Loucy (cell line): ENCODE data around the gene ADAMTS15.

ENCODE experiments used
- H2AFZ ChIP-seq: fragments of 200-600 bp; sonication (generic); 2 replicates; pipeline ENCODE4 v1.6.0; 2016; ENCODE audit warnings: antibody characterized with exemption, mild to moderate bottlenecking, low read length, moderate library complexity
- H3F3A ChIP-seq: fragments of 200-600 bp; 2 replicates; pipeline ENCODE4 v1.6.0; 2016; ENCODE audit warnings: antibody characterized with exemption, low read depth, mild to moderate bottlenecking
- H3K27me3 ChIP-seq: fragments of 200-600 bp; sonication (generic); 2 replicates; pipeline ENCODE4 v1.6.1; 2014; ENCODE audit warnings: low read length, mild to moderate bottlenecking; ENCODE audit not compliant: insufficient read depth, poor library complexity, severe bottlenecking
- H3K36me3 ChIP-seq: fragments of 200-600 bp; sonication (generic); 2 replicates; pipeline ENCODE4 v1.6.1; 2016; ENCODE audit warnings: low read length; ENCODE audit not compliant: insufficient read depth
- H3K4me1 ChIP-seq: fragments of 200-600 bp; sonication (generic); 2 replicates; pipeline ENCODE4 v1.5.1; 2014; ENCODE audit warnings: low read length, mild to moderate bottlenecking; ENCODE audit not compliant: insufficient read depth, poor library complexity, severe bottlenecking
- H3K4me2 ChIP-seq: fragments of 200-600 bp; sonication (generic); 2 replicates; pipeline ENCODE4 v1.6.0; 2014; ENCODE audit warnings: antibody characterized with exemption, low read length, low read depth, mild to moderate bottlenecking; ENCODE audit not compliant: poor library complexity, severe bottlenecking
- H3K4me3 ChIP-seq: fragments of 200-600 bp; sonication (generic); 2 replicates; pipeline ENCODE4 v1.5.1; 2014; ENCODE audit warnings: low read length, mild to moderate bottlenecking, mixed read lengths; ENCODE audit not compliant: poor library complexity, severe bottlenecking
- H3K79me2 ChIP-seq: fragments of 200-600 bp; sonication (generic); 2 replicates; pipeline ENCODE4 v1.6.1; 2014; ENCODE audit warnings: low read length; ENCODE audit not compliant: insufficient read depth
- H3K9ac ChIP-seq: fragments of 200-600 bp; sonication (generic); 2 replicates; pipeline ENCODE4 v1.6.0; 2014; ENCODE audit warnings: mild to moderate bottlenecking, low read depth, low read length, moderate library complexity; ENCODE audit not compliant: poor library complexity, severe bottlenecking
- H3K9me2 ChIP-seq: fragments of 200-600 bp; sonication (generic); replicated peaks from 2 replicates; pipeline ENCODE4 v1.6.1; 2016; ENCODE audit warnings: low read depth, low read length, mixed read lengths
- H3K9me3 ChIP-seq: fragments of 200-600 bp; sonication (generic); 2 replicates; pipeline ENCODE4 v1.6.1; 2014; ENCODE audit warnings: mild to moderate bottlenecking, antibody characterized with exemption, low read length, low read depth; ENCODE audit not compliant: insufficient read depth
- H4K20me1 ChIP-seq: fragments of 200-600 bp; sonication (generic); 2 replicates; pipeline ENCODE4 v1.6.0; 2014; ENCODE audit warnings: antibody characterized with exemption, low read length, mild to moderate bottlenecking; ENCODE audit not compliant: insufficient read depth, poor library complexity, severe bottlenecking
- EZH2phosphoT487 ChIP-seq: fragments of 200-600 bp; IDR thresholded peaks from 2 replicates; pipeline ENCODE4 v1.6.1; 2018; ENCODE audit warnings: antibody characterized with exemption, mild to moderate bottlenecking, moderate library complexity, borderline replicate concordance
- TF ChIP-seq, protein P1 (sequence below): fragments of 200-600 bp; sonication (generic); conservative IDR thresholded peaks from 2 replicates; pipeline ENCODE4 v1.5.1; 2014; ENCODE audit warnings: mild to moderate bottlenecking, antibody characterized with exemption, low read length

Gene ADAMTS15

DNA sequence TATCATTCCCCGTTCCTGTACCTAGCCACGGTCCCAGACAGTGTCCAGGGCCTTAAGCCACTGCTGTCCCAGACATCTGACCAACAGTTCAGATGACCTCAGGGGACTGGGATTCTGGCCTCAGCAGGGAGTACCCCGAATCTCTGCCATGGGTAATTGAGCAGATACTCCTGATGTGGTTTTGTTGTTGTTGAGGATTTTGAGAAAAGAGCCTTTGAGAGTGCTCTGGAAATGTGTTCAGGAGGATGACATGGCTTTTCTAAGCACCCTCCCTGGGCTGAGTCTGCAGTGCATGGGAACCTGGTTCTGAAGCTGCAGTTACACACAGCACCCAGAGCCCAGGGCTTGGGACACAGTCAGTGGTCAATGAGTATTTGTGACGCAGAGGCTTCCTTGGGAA lies 30.4 kb downstream of the ADAMTS15 start:
- no peak overlapping the region for H3K4me3 ChIP-seq
- no peaks in the 10 kb centered on the region for H3F3A ChIP-seq
- H3K79me2 ChIP-seq: no peaks in the 10 kb centered on the region
- H3K27me3 ChIP-seq: peaks cover 5% of the 10 kb centered on the region
- H3K36me3 ChIP-seq: no peaks in the 10 kb centered on the region
- no peak overlapping the region for H3K4me2 ChIP-seq
- TF ChIP-seq EZH2phosphoT487: no peak
- TF ChIP-seq, protein P1, sequence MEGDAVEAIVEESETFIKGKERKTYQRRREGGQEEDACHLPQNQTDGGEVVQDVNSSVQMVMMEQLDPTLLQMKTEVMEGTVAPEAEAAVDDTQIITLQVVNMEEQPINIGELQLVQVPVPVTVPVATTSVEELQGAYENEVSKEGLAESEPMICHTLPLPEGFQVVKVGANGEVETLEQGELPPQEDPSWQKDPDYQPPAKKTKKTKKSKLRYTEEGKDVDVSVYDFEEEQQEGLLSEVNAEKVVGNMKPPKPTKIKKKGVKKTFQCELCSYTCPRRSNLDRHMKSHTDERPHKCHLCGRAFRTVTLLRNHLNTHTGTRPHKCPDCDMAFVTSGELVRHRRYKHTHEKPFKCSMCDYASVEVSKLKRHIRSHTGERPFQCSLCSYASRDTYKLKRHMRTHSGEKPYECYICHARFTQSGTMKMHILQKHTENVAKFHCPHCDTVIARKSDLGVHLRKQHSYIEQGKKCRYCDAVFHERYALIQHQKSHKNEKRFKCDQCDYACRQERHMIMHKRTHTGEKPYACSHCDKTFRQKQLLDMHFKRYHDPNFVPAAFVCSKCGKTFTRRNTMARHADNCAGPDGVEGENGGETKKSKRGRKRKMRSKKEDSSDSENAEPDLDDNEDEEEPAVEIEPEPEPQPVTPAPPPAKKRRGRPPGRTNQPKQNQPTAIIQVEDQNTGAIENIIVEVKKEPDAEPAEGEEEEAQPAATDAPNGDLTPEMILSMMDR: no peak
- no peaks in the 10 kb centered on the region for H3K4me1 ChIP-seq
- H3K9ac ChIP-seq: no peak overlapping the region
- H4K20me1 ChIP-seq: no peaks in the 10 kb centered on the region
- no peaks in the 10 kb centered on the region for H3K9me2 ChIP-seq
- no peak overlapping the region for H2AFZ ChIP-seq
- H3K9me3 ChIP-seq: no peaks in the 10 kb centered on the region

GRCh38 chr11:130480186-130480585 lies 31.7 kb downstream of the ADAMTS15 start:
- H3K9me2 ChIP-seq: no peaks in the 10 kb centered on the region
- H3K4me2 ChIP-seq: no peak overlapping the region
- TF ChIP-seq EZH2phosphoT487: no peak
- TF ChIP-seq, protein P1: no peak
- no peak overlapping the region for H2AFZ ChIP-seq
- peaks cover 5% of the 10 kb centered on the region for H3K27me3 ChIP-seq
- H3F3A ChIP-seq: no peaks in the 10 kb centered on the region
- H4K20me1 ChIP-seq: no peaks in the 10 kb centered on the region
- no peaks in the 10 kb centered on the region for H3K4me1 ChIP-seq
- H3K9ac ChIP-seq: no peak overlapping the region
- no peak overlapping the region for H3K4me3 ChIP-seq
- no peaks in the 10 kb centered on the region; the same call in 1 of the 2 replicates for H3K9me3 ChIP-seq
- no peaks in the 10 kb centered on the region for H3K36me3 ChIP-seq
- no peaks in the 10 kb centered on the region for H3K79me2 ChIP-seq

GRCh38 chr11:130480711-130481140 lies 32.3 kb downstream of the ADAMTS15 start:
- Histone ChIP-seq H3F3A (no peaks in the 10 kb centered on the region), H4K20me1 (no peaks in the 10 kb centered on the region), H3K79me2 (no peaks in the 10 kb centered on the region), H3K36me3 (no peaks in the 10 kb centered on the region), H3K9ac (no peak overlapping the region), H3K4me2 (no peak overlapping the region), H3K4me3 (no peak overlapping the region), H3K4me1 (no peaks in the 10 kb centered on the region), H3K9me3 (no peaks in the 10 kb centered on the region; the same call in 1 of the 2 replicates), H2AFZ (no peak overlapping the region), H3K27me3 (peaks cover 5% of the 10 kb centered on the region), H3K9me2 (no peaks in the 10 kb centered on the region)
- TF ChIP-seq, protein P1: no peak
- TF ChIP-seq EZH2phosphoT487: no peak
